Mammary epithelial cell (primary cell): ENCODE results near the gene NME7.

ENCODE experiments used
- CTCF ChIP-seq, 2 donors: IDR thresholded peaks in 1 of 2; conservative IDR thresholded peaks in 1 of 2; 2 replicates each; pipeline ENCODE4 v1.5.1; 2011 to 2012; ENCODE audit warnings: inconsistent platforms in 2 of 2, low read length in 2 of 2, mild to moderate bottlenecking in 2 of 2, control low read depth in 1 of 2, low read depth in 1 of 2; ENCODE audit not compliant: insufficient read depth in 1 of 2; ENCODE audit errors: extremely low read depth in 1 of 2
- EZH2 ChIP-seq: IDR thresholded peaks from 2 replicates; pipeline ENCODE4 v1.6.1; 2012; ENCODE audit warnings: low read length, inconsistent platforms, borderline replicate concordance

- TF ChIP-seq EZH2: no peak
- TF ChIP-seq CTCF (conservative IDR thresholded peaks at IDR 0.05 in 1 of 2, IDR thresholded peaks at IDR 0.05 in 1 of 2; ENCODE audit: extremely low read depth in 1 of 2, insufficient read depth in 1 of 2, low read depth in 1 of 2, low read length in 2 of 2): no peak
Observed at GRCh38 chr1:169287280-169287679, 80.3 kb downstream of the NME7 start.
